RKO (cell line): ENCODE results near the gene RBM33.
"Not testable (repeated sequence)": the region's sequence is repeated elsewhere in the genome, so short reads cannot be mapped to it uniquely, and the experiment has no call there.

ENCODE experiments used
- DNase-seq: peaks from one replicate; pipeline ENCODE4 v3.0.0-alpha.2; 2016; ENCODE audit warnings: low spot score

Gene RBM33, protein sequence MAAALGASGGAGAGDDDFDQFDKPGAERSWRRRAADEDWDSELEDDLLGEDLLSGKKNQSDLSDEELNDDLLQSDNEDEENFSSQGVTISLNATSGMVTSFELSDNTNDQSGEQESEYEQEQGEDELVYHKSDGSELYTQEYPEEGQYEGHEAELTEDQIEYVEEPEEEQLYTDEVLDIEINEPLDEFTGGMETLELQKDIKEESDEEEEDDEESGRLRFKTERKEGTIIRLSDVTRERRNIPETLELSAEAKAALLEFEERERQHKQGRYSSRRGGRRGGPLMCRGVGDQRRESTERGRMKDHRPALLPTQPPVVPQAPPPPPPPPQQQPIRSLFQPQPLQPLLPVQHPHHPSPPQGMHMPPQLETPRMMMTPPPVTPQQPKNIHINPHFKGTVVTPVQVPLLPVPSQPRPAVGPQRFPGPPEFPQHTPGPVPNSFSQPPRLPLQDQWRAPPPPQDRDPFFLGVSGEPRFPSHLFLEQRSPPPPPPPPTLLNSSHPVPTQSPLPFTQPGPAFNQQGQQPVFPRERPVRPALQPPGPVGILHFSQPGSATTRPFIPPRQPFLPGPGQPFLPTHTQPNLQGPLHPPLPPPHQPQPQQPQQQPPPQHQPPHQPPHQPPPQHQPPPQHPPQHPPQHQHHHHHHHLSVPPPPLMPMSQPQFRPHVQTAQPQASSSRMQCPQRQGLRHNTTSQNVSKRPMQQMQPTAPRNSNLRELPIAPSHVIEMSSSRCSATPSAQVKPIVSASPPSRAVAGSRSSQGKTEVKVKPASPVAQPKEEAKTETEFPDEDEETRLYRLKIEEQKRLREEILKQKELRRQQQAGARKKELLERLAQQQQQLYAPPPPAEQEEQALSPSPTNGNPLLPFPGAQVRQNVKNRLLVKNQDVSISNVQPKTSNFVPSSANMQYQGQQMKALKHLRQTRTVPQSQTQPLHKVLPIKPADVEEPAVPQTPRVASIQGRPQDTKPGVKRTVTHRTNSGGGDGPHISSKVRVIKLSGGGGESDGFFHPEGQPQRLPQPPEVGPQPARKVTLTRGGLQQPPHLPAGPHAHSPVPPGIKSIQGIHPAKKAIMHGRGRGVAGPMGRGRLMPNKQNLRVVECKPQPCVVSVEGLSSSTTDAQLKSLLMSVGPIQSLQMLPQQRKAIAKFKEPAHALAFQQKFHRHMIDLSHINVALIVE

DNA sequence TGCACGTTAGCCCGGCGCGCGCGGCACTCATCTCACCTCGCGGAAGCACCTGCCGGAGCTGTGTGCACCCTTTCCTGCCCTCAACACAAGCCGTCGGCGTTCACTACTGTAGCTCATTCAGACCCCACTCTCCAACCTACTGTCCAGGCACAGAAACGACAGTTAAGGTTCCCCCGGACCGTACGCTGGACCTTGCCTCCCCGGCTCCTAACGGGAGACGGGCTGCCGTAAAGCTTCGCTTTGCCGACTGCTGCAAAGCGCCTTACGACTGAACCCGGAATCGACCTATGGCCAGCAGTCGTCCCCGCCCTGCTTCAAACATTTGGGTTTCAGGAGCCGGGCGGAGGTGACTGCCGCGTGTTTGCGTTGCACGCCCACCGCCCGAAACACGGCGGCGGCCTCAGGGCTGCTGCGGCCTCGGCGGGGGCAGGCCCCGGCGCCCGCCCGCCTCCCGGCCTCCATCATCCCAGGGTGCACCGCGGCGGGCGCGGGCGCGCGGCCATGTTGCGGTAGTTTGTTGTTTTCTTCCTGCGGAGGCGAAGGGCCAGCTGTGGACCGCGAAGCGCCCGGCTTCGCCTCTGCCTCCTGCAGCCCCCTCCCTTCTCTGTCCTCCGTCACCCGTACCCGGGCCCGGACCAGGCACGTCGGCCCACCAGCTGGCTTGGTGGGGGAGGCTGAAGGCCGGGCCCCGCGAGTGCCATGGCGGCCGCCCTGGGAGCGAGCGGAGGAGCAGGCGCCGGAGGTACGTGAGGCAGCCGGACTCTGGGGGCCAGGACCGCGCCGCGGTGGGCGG is at the start of gene RBM33:
Gene RBM33, plus strand, starts transcription at position 484 of the 793 bp plus-strand sequence. Its CDS starts 216 bp downstream, at position 700.
- DNase-seq = peak; percentile 92

DNA sequence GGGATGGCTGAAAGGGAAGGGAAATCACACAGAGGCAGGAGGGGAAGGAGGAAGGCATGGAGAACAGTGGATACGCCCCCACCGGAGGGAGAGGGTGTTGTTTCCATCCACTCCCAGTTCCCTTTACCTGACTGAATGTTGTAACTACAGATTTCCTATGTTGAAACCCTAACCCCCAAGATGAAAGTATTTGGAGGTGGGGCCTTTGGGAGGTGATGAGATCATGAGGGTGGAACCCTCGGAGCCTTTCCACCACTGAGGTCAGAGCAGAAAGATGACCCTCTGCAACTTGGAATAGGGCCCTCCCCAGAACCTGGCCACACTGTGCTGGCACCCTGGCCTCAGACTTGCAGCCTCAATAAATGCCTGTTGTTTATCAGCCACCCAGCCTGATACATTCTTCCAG is 49.5 kb upstream of the RBM33 start:
- no peak for DNase-seq

DNA sequence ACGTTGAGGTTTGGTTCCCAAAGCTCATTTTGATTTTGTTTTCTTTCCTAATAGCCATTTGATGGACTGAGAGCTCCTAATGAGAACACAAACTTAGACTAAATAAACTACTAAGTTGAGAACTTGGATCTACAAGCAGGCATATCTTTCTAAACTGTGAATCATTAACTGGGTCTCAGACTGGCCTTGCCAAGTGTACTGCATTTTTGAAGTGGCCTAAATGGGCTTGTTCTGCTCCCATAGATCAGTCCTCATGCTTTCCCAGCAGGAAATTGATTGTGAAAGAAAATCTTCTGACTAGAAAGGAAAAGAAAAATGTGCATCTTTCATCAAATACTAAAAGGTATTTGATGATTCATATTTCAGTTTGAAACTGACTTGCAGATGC is 46.7 kb upstream of the RBM33 start:
- no peak for DNase-seq

DNA sequence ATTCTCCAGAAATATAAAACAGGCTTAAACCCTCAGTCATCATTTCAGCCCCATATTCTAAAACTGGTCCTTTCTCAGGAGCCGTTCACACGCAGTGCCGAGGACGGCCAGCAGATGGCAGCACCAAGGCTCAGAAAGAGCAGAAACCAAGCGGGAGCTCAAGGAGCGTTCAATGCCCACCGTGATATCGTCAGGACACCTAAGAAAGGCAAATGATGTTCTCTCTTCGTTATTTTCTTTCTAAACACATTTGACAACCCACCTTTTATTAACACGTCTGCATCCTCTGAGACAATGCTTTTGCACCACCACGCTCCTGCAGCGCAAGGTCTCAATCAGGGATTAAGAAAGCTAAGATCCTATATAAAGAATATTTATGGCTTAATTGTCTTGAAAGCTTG is 45.7 kb upstream of the RBM33 start:
- DNase-seq = peak; percentile 69

DNA sequence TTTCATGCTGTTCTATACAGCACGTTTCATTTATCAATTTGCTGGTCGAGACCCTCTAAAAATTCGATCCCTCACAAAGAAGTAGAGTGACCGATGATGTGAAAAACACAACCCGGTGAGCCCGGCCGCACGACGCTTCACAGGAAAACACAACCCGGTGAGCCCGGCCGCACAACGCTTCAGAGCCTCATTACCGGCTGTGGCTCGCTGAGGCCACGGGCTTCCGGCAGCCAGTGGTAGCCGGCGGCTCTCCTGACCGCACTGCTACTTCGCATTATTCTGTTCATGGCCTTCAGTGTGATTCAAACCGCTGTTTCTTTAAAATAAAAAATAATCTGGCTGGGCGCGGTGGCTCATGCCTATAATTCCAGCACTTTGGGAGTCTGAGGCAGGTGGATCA is 42.3 kb upstream of the RBM33 start:
- no peak for DNase-seq

DNA sequence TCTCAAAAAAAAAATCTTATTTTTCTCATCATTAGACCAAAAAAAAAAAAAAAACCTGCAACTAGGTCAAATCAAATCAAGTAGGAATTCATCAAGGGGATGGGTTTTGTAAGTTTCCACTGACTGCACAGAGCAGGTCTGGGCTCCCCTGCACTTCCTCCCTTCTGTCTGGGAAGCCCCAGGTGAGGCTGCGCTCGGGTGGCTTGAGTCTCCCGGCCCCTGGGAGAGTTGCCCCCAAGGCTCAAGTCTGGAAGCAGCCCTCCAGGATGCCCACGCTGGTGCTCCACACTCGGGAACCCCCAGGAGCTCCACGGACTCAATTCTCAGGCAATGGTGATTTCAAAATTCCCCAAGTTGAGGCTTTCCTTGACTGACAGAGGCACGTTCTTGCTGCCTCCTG is 41.7 kb upstream of the RBM33 start:
- DNase-seq = no peak

DNA sequence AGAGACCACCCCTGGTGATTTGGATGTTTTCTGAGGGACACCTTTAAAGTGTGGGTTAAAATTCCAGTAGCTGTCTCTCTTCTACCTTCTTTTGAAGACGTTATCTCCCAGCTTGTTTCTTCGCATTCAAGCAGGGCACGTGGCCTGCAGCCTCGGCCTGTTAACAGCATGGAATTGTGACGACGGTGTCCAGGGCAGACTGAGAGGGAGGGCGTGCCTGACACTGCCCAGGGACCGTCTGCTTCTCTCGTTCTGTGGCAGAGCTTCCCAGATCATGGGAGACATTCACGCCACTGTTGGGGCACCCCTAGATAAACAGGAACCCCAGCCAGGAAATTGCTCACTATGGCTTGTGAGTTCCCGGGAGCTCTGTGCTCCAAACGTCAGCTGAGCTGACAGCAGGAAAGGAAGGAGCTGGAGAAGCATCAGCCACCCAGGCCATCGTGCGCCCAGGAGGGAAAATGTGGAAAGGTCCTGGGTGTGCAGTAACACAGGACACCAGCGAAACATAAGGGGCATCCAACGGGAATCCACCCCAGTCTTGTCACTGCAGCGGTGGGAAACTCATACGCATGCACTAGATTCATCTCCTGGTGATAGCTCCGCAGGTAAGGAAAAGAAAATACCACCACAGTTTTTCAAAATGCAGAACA is 41.1 kb upstream of the RBM33 start:
- DNase-seq = no peak

DNA sequence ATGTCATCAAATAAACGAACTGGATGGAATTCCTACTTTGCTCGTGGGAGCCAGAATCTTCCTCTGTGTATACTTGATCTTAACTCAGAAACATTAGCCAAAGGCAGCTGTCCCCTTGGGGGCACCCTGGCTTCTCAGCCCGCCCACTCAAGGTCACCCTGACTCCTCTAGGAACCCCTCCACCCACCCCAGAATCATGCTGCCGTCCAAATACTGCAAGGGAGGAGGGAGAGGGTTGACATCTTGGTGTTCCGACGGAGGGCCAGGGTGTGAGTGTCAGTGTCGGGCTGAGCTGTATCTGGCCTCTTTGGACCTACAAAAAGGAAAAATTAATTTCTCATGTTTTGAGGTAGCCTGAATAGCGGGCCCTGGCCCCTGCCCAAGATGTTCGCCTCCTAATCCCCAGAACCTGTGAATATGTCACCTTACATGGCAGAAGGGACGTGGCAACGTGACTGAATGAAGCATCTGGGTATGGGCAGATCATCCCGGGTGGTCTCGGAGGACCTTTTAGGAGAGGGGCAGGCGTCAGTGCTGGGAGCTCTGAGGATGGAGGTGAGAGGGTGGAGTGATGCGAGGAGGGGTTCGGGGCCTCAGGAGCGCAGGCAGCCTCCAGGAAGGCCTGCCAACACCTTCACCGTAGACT is 40.5 kb upstream of the RBM33 start:
- DNase-seq = no peak

DNA sequence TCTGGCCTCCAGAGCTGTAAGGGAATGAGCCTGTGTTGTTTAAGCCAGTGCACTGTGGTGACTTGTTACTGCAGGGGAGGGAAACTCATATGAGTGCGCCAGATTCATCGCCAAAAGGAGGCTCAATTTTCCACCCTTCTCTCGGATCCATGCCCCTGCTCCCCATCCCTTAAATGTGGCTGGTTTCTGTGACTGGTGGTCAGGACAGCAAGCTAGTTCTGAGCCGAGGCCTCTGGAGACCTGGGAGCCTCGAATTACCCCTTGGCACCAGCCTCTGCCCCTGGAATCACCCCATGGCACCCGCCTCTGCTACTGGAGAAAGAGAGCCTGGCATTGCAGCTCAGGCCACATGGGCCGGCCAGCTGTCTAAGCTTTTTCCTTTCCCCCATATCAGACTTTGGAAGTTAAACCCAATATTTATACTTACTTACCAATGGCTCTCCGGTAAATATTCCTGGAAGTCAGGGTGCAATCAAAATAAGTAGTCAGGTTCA is 39.9 kb upstream of the RBM33 start:
- DNase-seq = no peak

DNA sequence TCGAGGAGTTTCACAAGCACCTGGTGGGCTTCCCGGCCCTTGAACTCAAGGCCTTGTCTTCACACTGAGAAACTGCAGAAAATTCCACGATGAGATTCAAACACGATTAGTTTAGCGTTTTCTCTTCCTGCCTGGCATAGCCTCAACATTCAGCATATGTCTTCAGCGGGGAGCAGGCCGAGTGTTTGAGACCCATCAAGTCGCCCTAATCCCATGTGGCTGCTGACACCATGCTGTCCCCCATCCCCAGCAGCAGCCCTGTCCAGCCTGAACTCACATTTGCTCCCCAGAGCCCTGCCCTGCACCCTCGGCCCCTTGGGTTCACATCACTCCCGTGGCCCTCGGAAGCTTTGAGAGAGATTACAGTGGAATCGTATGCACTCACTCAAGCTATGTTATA is 35.3 kb upstream of the RBM33 start:
- no peak for DNase-seq

DNA sequence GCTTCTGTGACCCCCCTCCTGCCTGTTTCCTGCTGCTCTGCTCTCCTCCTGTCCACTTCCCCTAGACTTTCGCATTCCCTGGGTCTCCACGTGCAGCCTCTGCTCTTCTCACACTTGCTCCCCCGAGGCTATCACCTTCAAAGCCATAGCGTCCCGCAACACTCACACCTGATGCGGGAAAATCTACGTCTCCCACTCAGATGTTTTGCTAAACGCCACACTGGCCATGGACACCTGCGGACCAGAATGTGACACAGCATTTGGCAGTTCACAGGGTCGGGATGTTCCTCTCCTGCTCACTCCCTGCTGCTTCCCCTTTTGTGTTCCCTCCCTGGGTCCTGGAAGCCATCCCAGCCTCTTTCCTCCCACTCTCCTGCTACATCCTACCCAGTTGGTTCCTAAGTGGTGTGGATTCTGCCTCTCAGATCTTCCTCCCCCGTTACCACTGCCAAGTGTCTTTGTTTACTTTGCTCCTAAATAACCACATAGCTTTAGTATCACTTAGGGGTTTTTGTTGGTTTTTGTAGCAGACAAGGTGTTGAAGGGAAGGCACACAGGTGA is 33.7 kb upstream of the RBM33 start:
- no peak for DNase-seq

DNA sequence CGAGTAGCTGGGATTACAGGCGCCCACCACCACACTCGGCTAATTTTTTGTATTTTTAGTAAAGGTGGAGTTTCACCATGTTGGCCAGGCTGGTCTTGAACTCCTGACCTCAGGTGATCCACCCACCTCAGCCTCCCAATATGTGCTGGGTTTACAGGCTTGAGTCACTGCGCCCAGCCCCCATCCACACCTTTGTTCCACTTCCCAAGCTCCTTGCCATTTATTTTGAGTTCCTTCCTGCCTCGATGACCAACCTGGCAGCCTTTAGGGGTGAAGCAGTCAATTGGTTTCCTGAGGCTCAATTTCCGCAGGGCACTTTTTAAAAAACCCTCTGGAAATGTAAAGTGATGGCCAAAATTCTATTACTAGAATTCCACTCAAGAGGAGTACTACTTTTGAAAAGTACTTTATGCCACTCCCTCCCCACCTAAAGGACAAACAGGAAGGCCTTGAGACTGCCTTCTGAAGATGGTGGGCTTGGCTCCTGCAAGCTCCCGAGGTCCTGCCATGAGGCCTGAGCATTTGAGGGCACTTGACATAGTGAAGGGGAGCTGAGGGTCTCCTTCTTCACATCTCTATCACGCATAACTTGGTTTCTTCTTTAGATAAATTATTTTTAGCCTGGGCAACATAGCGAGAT is 32.5 kb upstream of the RBM33 start:
- DNase-seq = no peak

DNA sequence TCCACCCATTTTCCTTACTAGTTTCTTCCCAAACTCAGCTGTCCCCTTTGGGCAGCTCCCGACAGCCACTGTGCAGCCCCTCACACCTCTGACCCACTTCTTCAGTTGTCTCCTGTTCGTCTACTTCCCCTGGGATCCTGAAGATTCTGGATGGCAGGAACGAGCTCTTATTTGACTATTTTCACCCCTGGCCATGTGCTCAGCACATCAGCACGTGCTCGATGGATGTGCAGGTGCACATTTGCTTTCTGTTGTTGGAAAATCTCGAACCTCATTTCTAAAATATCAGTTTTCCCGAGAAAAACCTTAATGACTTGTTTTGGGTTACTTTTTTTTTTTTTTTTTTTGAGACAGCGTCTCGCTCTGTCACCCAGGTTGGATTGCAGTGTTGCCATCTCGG is 31.8 kb upstream of the RBM33 start:
- no peak for DNase-seq

DNA sequence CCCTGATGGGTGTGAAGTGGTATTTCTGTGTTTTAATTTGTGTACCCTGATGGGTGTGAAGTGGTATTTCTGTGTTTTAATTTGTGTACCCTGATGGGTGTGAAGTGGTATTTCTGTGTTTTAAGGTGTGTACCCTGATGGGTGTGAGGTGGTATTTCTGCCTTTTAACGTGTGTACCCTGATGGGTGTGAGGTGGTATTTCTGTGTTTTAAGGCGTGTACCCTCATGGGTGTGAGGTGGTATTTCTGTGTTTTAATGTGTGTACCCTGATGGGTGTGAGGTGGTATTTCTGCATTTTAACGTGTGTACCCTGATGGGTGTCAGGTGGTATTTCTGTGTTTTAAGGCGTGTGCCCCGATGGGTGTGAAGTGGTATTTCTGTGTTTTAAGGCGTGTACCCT is 29.4 kb upstream of the RBM33 start:
- DNase-seq = not testable (repeated sequence)

DNA sequence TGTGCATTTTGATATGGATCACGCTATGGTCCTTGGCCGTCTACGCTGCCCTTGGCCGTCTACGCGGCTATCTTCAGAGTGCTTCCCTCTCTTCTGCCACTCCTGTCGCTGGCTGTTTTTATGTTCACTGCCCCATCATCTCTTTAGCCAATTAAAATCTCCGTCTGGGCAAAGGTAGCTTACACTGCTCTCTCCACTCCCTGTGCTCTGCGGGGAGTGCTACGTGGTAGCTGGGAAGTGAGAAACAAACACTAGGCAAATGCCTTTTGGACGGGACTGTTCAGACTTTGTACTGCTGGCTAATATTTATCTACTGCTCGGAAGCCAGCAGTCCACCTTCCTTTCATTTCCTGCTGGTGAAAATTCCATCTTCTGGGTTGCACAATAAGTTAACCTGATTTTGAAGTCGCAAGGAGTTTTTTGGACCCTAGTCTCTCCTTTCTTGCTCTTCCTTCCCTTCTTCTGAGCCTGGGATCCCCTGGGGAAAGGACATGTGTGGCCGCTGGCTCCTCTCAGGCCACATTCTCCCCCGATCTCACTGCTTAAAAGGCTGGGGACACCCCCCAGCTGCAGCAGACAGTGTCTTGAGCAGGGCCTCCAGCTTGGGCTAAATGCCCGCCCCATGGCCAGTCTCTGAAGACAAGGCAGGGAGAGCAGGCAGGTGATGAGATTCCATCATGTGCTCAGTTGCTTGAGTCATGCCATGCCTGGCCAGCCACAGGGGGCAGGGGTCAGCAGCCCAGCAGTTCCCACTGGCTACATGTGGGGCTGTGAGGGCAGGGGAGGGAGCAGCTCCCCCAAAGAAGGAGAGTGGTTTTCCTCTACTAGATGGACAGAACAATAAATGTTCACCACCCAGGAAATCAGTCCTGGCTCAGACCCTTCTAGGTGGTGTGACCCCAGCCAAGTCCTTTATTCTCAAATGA is 25.5 kb upstream of the RBM33 start:
- DNase-seq = no peak

DNA sequence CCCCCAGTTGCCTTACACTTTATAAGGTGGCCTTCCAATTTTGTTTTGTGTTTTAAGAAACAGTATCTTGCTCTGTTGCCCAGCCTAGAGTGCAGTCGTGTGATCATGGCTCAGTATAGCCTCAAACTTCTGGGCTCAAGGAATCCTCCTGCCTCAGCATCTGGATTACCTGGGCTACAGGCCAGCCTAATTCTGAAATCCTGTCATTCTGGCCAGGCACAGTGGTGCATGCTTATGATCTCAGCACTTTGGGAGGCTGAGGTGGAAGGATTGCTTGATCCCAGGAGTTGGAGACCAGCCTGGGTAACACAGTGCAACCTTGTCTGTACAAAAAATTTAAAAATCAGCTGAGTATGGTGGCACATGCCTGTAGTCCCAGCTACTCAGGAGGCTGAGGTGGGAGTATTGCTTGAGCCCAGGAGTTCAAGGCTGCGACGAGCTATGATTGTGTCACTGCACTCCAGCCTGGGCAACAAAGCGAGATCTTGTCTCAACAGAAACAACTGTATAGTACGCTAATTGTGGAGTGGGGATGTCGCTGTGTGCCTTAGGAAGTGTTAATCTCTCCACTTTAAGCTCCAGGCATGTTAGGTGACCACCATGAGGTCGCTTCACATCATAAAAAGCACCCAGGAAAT is 24.7 kb upstream of the RBM33 start:
- no peak for DNase-seq

DNA sequence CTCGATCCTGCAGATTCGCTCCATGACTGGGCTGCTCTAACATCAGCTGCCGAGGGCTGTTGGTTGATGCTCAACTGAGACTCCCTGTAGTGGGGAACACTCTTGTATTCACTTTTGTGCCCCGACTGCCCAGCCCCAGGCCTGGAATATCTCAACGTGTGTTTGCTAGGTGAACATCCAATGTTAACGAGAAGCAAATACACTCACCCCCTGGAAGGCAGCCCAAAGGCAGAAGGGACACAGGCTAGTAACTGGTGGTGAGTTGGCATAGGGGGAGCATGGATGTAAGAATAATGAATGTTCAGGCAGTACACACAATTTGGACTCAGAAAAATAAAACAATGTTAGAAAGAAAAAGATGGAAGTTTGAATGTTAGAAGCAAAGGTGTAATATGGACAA is 24.0 kb upstream of the RBM33 start:
- no peak for DNase-seq

DNA sequence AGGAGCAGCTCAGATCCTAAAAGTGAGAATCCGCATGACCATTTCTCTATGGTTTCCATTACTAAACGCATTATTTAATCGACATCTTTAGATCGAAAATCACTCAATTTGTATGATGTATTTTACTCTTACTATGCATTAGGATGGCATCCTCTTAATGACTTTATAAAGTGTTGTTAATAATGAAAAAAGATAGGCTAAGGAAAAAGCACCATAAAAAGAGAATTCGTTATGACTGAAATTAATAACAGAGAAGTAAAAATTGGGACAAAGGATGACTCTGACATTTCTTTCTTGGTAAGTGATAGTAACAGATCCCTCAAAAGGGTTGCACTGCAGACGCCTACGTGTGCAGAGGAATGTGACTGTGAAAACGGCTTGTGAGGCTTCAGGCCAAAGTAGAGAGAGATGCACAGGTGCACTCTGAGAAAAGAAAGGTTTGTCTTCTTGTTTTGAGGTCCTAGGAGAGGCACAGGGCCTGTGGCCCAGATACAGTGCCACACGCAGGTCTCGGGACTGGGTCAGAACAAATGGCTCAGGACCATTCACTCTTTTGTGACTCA is 23.0 kb upstream of the RBM33 start:
- no peak for DNase-seq
